Measurements from ENCODE around the gene NUDCD3. TPM values are rescaled to one million over a fixed set of nuclear protein-coding genes. Genes with fewer than 3 reads are reported as not detected.

The NUDCD3 gene
- total RNA-seq, 1 donor from 2014 or later, result 105 TPM

DNA sequence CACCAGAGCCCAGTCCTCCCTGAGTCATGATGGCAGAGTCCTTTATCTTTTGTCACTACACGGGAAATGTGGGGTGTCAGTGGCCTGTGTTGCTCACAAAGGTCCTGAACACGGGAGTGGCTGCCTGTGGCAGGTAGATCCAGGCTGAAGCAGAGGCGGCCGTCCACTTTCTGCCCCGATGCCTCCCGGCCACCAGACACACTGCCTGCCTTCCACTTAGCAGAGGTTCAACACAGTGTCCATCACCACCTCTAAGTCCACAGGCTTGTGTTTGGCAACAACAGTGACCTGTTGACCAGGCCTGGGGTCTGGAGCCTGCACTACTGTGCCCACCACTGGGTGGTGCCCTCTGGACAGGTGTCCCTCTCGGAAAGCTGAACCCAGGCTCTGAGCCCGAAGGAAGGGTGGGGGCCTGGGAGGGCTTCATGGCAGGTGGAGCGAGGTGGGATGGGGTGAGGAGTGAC, 115.2 kb downstream of the NUDCD3 start:
- DNase-seq (ENCODE audit: low spot score), result peak; percentile 82
- peaks cover 13% of the 10 kb centered on the region for H3K4me1 Mint-ChIP-seq (ENCODE audit: low read depth)
- TF ChIP-seq, protein P1, sequence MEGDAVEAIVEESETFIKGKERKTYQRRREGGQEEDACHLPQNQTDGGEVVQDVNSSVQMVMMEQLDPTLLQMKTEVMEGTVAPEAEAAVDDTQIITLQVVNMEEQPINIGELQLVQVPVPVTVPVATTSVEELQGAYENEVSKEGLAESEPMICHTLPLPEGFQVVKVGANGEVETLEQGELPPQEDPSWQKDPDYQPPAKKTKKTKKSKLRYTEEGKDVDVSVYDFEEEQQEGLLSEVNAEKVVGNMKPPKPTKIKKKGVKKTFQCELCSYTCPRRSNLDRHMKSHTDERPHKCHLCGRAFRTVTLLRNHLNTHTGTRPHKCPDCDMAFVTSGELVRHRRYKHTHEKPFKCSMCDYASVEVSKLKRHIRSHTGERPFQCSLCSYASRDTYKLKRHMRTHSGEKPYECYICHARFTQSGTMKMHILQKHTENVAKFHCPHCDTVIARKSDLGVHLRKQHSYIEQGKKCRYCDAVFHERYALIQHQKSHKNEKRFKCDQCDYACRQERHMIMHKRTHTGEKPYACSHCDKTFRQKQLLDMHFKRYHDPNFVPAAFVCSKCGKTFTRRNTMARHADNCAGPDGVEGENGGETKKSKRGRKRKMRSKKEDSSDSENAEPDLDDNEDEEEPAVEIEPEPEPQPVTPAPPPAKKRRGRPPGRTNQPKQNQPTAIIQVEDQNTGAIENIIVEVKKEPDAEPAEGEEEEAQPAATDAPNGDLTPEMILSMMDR (IDR thresholded peaks at IDR 0.05), result peak; percentile 41

DNA sequence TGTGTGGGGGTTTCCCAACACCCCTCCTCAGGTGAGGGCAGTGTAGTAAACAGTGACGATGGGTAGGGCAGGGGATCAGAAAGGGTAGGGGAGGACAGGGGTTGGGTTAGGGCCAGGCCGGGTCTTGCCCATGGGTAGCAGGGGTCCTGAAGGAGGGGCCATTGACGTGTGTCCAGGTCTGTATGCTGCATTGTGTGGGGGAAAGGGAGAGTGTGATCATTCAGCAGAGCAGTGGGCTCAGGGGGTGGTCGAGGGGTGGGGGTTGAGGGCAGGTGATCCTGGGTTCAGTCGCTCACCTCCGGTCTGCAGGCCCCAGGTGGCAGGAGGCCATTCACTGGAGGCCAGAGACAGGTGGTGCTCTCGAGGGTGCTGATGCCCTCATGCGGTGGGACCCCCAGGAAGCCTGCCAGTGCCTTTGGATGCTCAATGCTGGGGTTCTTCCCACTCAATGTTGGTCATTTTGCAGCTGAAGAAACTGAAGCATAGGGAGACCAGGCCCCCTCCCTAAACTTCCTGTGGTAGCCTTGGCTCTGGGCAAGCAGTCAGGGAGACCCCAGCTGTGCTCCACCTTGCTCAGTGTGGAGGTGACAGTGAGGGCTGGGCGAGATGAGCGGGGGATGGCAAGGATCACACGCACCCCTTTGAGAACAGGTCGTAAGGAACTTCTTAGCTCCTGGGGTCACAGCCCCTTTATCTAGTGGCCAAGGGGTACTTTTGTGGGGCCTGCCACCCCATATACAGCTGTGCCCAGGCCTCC, 116.3 kb downstream of the NUDCD3 start:
- Mint-ChIP-seq H3K27ac (ENCODE audit: unreplicated experiment) (no peak overlapping the region), H3K4me3 (ENCODE audit: unreplicated experiment) (no peak overlapping the region), H3K9me3 (ENCODE audit: low read depth) (peaks cover 11% of the 10 kb centered on the region), H3K4me1 (ENCODE audit: low read depth) (peaks cover 8% of the 10 kb centered on the region), H3K36me3 (ENCODE audit: low read depth) (no peaks in the 10 kb centered on the region), H3K27me3 (ENCODE audit: low read depth) (peaks cover 2% of the 10 kb centered on the region)
- TF ChIP-seq, protein P1 (IDR thresholded peaks at IDR 0.05), result no peak
- DNase-seq (ENCODE audit: low spot score), result peak; percentile 58

More for the DNA sequence above, 115.2 kb downstream of the NUDCD3 start:
- Mint-ChIP-seq H3K27me3 (ENCODE audit: low read depth) (peaks cover 2% of the 10 kb centered on the region), H3K27ac (ENCODE audit: unreplicated experiment) (no peak overlapping the region), H3K9me3 (ENCODE audit: low read depth) (peaks cover 2% of the 10 kb centered on the region), H3K36me3 (ENCODE audit: low read depth) (no peaks in the 10 kb centered on the region), H3K4me3 (ENCODE audit: unreplicated experiment) (no peak overlapping the region)

DNA sequence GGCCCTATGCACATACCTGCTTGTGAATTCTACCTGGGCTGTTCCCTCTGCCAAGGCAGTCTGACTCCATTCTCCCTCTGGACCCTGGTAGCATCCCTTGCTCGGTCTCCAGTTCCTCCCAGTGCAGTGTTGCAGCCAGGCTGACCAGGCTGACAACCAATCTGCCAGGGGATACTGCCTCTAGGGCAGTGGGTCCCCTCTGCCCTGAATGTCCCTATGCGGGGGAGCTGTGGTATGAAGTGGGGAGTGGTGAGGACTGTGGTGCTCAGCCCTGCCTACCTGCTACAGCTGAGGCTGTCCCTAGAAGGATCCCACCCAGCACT, 117.1 kb downstream of the NUDCD3 start:
- Mint-ChIP-seq H3K27me3 (ENCODE audit: low read depth) (peaks cover 2% of the 10 kb centered on the region), H3K9me3 (ENCODE audit: low read depth) (peaks cover 14% of the 10 kb centered on the region), H3K36me3 (ENCODE audit: low read depth) (no peaks in the 10 kb centered on the region), H3K4me3 (ENCODE audit: unreplicated experiment) (no peak overlapping the region), H3K4me1 (ENCODE audit: low read depth) (peaks cover under 1% of the 10 kb centered on the region), H3K27ac (ENCODE audit: unreplicated experiment) (no peak overlapping the region)
- peak; percentile 52 for DNase-seq (ENCODE audit: low spot score)
- TF ChIP-seq, protein P1 (IDR thresholded peaks at IDR 0.05), result no peak

DNA sequence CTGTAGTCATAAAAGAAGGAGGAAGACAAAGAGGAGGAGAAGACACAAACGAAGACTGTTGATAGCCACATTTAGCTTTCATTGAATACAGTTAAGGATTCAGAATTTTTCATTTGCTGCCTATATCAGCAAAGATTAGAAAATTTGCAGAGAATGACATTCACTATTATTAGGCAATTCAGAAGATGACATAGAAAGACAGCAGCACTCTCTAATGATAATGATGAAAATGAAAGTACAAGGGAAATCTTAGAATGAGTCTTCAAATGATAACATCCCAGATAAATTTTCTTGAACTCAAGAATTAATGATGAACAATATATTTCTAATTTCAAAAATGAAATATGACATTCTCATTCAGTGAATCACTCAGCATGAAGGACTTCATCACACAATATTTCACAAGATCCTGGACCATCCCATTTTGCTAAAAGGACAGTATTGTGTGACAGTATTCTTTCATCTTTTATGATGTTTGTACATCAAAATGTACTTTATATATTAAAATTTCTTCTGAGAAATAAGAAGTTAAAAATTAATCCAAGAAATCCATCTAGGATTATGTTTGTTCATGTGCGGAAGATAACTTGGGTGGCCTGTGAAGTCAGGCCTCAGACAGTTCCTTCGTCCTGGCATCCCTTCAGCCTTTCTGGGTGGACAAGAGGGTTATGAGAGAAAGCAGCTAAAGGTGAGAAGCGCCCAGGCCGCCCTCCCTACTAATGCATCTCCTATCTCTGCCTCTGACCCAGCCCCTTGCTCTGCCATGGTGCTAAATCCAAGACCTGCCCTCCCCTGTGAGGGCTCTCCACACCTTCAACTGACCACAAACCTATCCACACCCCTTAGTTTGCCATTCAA, 117.7 kb downstream of the NUDCD3 start:
- H3K4me3 Mint-ChIP-seq (ENCODE audit: unreplicated experiment), result no peak overlapping the region
- H3K27ac Mint-ChIP-seq (ENCODE audit: unreplicated experiment), result no peak overlapping the region
- H3K4me1 Mint-ChIP-seq (ENCODE audit: low read depth), result no peaks in the 10 kb centered on the region
- H3K9me3 Mint-ChIP-seq (ENCODE audit: low read depth), result peaks cover 14% of the 10 kb centered on the region
- no peaks in the 10 kb centered on the region for H3K36me3 Mint-ChIP-seq (ENCODE audit: low read depth)
- TF ChIP-seq, protein P1 (IDR thresholded peaks at IDR 0.05), result no peak
- peak; percentile 67 for DNase-seq (ENCODE audit: low spot score)
- peaks cover 2% of the 10 kb centered on the region for H3K27me3 Mint-ChIP-seq (ENCODE audit: low read depth)

DNA sequence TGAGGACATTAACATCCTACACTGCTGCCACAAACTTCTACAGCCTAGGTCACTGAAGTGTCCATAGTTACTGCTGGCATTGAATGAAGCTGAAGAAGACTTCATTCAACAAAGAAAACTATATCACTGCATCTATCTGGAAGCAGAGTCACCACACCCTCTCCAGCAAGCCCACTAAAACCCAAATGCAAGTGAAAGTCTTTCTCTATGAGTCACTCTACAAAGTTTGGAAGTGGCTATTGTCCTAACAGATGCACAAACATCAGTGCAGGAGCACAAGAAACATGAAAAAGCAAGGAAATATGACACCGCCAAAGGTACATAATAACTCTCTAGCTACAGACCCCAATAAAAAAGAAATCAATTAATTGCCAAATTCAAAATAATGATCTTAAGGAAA, 121.6 kb downstream of the NUDCD3 start:
- Mint-ChIP-seq H3K27ac (ENCODE audit: unreplicated experiment) (no peak overlapping the region), H3K27me3 (ENCODE audit: low read depth) (peaks cover 2% of the 10 kb centered on the region), H3K4me3 (ENCODE audit: unreplicated experiment) (no peak overlapping the region), H3K4me1 (ENCODE audit: low read depth) (no peaks in the 10 kb centered on the region), H3K36me3 (ENCODE audit: low read depth) (no peaks in the 10 kb centered on the region), H3K9me3 (ENCODE audit: low read depth) (peaks cover 14% of the 10 kb centered on the region)
- TF ChIP-seq, protein P1 (IDR thresholded peaks at IDR 0.05), result no peak
- no peak for DNase-seq (ENCODE audit: low spot score)

Measured in chondrocyte (in vitro differentiated cells).